Right renal pelvis (tissue), 4 donors: Measurements from ENCODE around the gene SERGEF. TPM values are rescaled to one million over a fixed set of nuclear protein-coding genes. Genes with fewer than 3 reads are reported as not detected.

ENCODE experiments used
- DNase-seq, 4 donors: peaks; one replicate each; pipeline ENCODE4 v3.0.0-alpha.2; 2013; ENCODE audit warnings: low read depth in 4 of 4, low spot score in 3 of 4, missing footprints in 1 of 4
- polyA plus RNA-seq, 4 donors: library from polyadenylated mRNA; unstranded; fragments of 120-200 nt; gene quantifications; one replicate each; pipeline ENCODE4 v1.2.1, GENCODE V29; 2013; ENCODE audit not compliant: insufficient read length in 4 of 4

SERGEF gene
- polyA plus RNA-seq, 4 donors = 19.6 to 22.5 (median 21.8) TPM

- DNase-seq = no peak
Observed at GRCh38 chr11:17793642-17794170, 219.1 kb downstream of the SERGEF start.

GRCh38 chr11:17792161-17792560 lies 220.7 kb downstream of the SERGEF start:
- no peak for DNase-seq

GRCh38 chr11:17791144-17791543 lies 221.7 kb downstream of the SERGEF start:
- no peak for DNase-seq

GRCh38 chr11:17790453-17790852 lies 222.4 kb downstream of the SERGEF start:
- DNase-seq = no peak

GRCh38 chr11:17788084-17788483 lies 224.8 kb downstream of the SERGEF start:
- no peak for DNase-seq

GRCh38 chr11:17786824-17787525 lies 225.9 kb downstream of the SERGEF start:
- DNase-seq = no peak

GRCh38 chr11:17783878-17784277 lies 229.0 kb downstream of the SERGEF start:
- no peak for DNase-seq

GRCh38 chr11:17782603-17783337 lies 230.1 kb downstream of the SERGEF start:
- DNase-seq = no peak

GRCh38 chr11:17782145-17782544 lies 230.7 kb downstream of the SERGEF start:
- DNase-seq = no peak

- no peak for DNase-seq
Observed at GRCh38 chr11:17781626-17782025, 231.2 kb downstream of the SERGEF start.

GRCh38 chr11:17781221-17781620 lies 231.6 kb downstream of the SERGEF start:
- no peak for DNase-seq

GRCh38 chr11:17780668-17781067 lies 232.2 kb downstream of the SERGEF start:
- no peak for DNase-seq

GRCh38 chr11:17779861-17780594 lies 232.8 kb downstream of the SERGEF start:
- DNase-seq = no peak

- no peak for DNase-seq
Observed at GRCh38 chr11:17778956-17779860, 233.6 kb downstream of the SERGEF start.

- DNase-seq = no peak
Observed at GRCh38 chr11:17778352-17778751, 234.5 kb downstream of the SERGEF start.

- no peak for DNase-seq
Observed at GRCh38 chr11:17777738-17778091, 235.1 kb downstream of the SERGEF start.

- DNase-seq = no peak
Observed at GRCh38 chr11:17777086-17777737, 235.6 kb downstream of the SERGEF start.

GRCh38 chr11:17776212-17776875 lies 236.5 kb downstream of the SERGEF start:
- no peak for DNase-seq

- no peak for DNase-seq
Observed at GRCh38 chr11:17775507-17776211, 237.2 kb downstream of the SERGEF start.
